ENCODE results near the gene NMRAL1.

NMRAL1 gene

DNA sequence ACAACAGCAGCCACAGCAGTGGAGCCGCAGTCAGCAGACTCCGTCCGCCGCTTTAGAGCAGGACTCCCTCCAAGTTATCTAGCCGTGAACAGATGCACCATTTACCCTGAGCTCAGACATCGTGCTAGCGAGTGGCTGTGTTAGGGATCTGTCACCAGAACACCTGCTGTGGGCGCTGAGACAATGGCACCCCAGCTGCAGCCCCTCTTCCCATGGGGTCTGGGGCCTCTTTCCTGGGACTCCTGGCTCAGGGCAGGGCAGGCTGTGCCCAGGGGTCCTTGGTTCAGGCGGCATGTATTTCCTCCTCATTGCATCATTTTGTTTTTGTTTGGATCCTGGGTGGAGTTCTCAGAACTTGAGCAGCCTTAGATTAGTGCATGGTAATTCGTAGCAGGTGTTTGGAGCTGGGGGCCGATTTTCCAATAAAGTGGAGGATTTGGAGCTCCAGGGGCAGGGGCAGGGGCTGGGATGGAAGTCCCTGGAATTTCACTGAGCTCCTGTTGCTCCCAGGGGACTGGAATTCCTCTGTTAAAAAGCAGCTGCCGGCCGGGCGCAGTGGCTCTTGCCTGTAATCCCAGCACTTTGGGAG lies 23.4 kb downstream of the NMRAL1 start:
- H3K27me3 ChIP-seq (ENCODE audit: insufficient read depth, low read length), result no peaks in the 10 kb centered on the region
- H3K4me1 ChIP-seq (ENCODE audit: insufficient read depth, low read length, severe bottlenecking), result no peaks in the 10 kb centered on the region
- no peaks in the 10 kb centered on the region for H3K9me2 ChIP-seq (ENCODE audit: low read depth, low read length)
- no peaks in the 10 kb centered on the region for H4K20me1 ChIP-seq (ENCODE audit: insufficient read depth, low read length)
- no peak overlapping the region for H2AFZ ChIP-seq (ENCODE audit: low read length)
- H3K9ac ChIP-seq (ENCODE audit: low read length), result no peak overlapping the region
- H3K27ac ChIP-seq (ENCODE audit: low read depth, low read length, poor library complexity, severe bottlenecking), result no peak overlapping the region
- peaks cover 92% of the 10 kb centered on the region for H3K36me3 ChIP-seq (ENCODE audit: insufficient read depth, low read length)
- no peaks in the 10 kb centered on the region for H3F3A ChIP-seq (ENCODE audit: insufficient read depth, low read length)
- H3K4me3 ChIP-seq (ENCODE audit: low read depth, low read length, poor library complexity, severe bottlenecking), result no peak overlapping the region
- no peaks in the 10 kb centered on the region for H3K9me3 ChIP-seq (ENCODE audit: low read length)
- TF ChIP-seq EZH2 (IDR thresholded peaks at IDR 0.05; ENCODE audit: borderline replicate concordance, low read length), result no peak
- TF ChIP-seq, protein P1, sequence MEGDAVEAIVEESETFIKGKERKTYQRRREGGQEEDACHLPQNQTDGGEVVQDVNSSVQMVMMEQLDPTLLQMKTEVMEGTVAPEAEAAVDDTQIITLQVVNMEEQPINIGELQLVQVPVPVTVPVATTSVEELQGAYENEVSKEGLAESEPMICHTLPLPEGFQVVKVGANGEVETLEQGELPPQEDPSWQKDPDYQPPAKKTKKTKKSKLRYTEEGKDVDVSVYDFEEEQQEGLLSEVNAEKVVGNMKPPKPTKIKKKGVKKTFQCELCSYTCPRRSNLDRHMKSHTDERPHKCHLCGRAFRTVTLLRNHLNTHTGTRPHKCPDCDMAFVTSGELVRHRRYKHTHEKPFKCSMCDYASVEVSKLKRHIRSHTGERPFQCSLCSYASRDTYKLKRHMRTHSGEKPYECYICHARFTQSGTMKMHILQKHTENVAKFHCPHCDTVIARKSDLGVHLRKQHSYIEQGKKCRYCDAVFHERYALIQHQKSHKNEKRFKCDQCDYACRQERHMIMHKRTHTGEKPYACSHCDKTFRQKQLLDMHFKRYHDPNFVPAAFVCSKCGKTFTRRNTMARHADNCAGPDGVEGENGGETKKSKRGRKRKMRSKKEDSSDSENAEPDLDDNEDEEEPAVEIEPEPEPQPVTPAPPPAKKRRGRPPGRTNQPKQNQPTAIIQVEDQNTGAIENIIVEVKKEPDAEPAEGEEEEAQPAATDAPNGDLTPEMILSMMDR (IDR thresholded peaks at IDR 0.05; ENCODE audit: low read length), result no peak
- H3K79me2 ChIP-seq (ENCODE audit: insufficient read depth, low read length), result no peaks in the 10 kb centered on the region
- H3K4me2 ChIP-seq (ENCODE audit: low read length), result no peak overlapping the region

DNA sequence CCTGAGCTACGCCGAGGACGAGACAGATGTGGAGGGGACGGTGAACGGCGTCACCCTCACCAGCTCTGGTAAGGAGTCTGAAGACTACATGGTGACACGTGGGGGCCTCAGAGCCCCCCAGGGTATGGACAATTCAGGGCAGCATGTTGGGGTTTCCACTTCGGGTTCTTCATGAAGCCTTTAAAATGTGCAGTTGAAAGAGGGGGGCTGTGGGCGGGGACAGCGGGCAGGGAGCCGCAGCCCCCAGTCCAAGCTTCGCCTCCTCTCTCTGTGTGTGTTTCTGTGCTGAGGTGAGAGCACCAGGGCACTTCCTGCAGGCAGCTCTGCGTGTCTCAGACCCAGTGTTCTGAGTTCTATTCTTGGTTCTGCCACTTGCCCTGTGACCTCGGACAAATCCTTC lies 24.0 kb downstream of the NMRAL1 start:
- no peaks in the 10 kb centered on the region for H3K27me3 ChIP-seq (ENCODE audit: insufficient read depth, low read length)
- no peak for TF ChIP-seq EZH2 (IDR thresholded peaks at IDR 0.05; ENCODE audit: borderline replicate concordance, low read length)
- TF ChIP-seq, protein P1 (IDR thresholded peaks at IDR 0.05; ENCODE audit: low read length), result no peak
- H3F3A ChIP-seq (ENCODE audit: insufficient read depth, low read length), result no peaks in the 10 kb centered on the region
- H3K9me2 ChIP-seq (ENCODE audit: low read depth, low read length), result no peaks in the 10 kb centered on the region
- H3K4me3 ChIP-seq (ENCODE audit: low read depth, low read length, poor library complexity, severe bottlenecking), result no peak overlapping the region
- no peak overlapping the region for H3K9ac ChIP-seq (ENCODE audit: low read length)
- no peak overlapping the region for H2AFZ ChIP-seq (ENCODE audit: low read length)
- H3K9me3 ChIP-seq (ENCODE audit: low read length), result no peaks in the 10 kb centered on the region
- H3K4me1 ChIP-seq (ENCODE audit: insufficient read depth, low read length, severe bottlenecking), result no peaks in the 10 kb centered on the region
- H3K36me3 ChIP-seq (ENCODE audit: insufficient read depth, low read length), result peaks cover 89% of the 10 kb centered on the region
- no peaks in the 10 kb centered on the region for H3K79me2 ChIP-seq (ENCODE audit: insufficient read depth, low read length)
- no peak overlapping the region for H3K4me2 ChIP-seq (ENCODE audit: low read length)
- no peaks in the 10 kb centered on the region for H4K20me1 ChIP-seq (ENCODE audit: insufficient read depth, low read length)
- no peak overlapping the region for H3K27ac ChIP-seq (ENCODE audit: low read depth, low read length, poor library complexity, severe bottlenecking)

DNA sequence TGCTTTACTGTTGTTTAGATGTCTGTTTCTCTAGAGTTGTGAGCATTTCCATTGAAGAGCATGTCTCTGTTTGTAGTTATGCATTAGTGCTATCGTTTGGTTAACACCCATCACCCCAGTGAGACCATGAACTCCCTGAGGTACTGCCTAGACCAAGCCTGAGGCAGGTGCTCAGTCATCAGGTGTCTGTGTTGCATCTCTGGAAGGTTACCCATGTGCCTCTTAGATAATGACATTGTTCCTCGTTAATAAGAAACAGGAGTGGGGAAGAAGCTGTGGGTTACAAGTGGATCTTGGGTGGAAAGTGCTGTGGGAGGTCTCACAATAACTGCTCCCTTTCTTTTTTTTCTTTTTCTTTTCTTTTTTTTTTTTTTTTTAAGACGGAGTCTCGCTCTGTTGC lies 30.4 kb downstream of the NMRAL1 start:
- Histone ChIP-seq H3K9me2 (ENCODE audit: low read depth, low read length) (no peaks in the 10 kb centered on the region), H3K79me2 (ENCODE audit: insufficient read depth, low read length) (no peaks in the 10 kb centered on the region), H3F3A (ENCODE audit: insufficient read depth, low read length) (no peaks in the 10 kb centered on the region), H2AFZ (ENCODE audit: low read length) (no peak overlapping the region), H3K4me2 (ENCODE audit: low read length) (no peak overlapping the region), H3K9me3 (ENCODE audit: low read length) (no peaks in the 10 kb centered on the region), H3K27me3 (ENCODE audit: insufficient read depth, low read length) (no peaks in the 10 kb centered on the region), H3K4me1 (ENCODE audit: insufficient read depth, low read length, severe bottlenecking) (no peaks in the 10 kb centered on the region), H3K36me3 (ENCODE audit: insufficient read depth, low read length) (peaks cover 95% of the 10 kb centered on the region), H3K9ac (ENCODE audit: low read length) (no peak overlapping the region), H4K20me1 (ENCODE audit: insufficient read depth, low read length) (no peaks in the 10 kb centered on the region), H3K4me3 (ENCODE audit: low read depth, low read length, poor library complexity, severe bottlenecking) (no peak overlapping the region), H3K27ac (ENCODE audit: low read depth, low read length, poor library complexity, severe bottlenecking) (no peak overlapping the region)
- no peak for TF ChIP-seq EZH2 (IDR thresholded peaks at IDR 0.05; ENCODE audit: borderline replicate concordance, low read length)
- TF ChIP-seq, protein P1 (IDR thresholded peaks at IDR 0.05; ENCODE audit: low read length), result no peak

All from OCI-LY1 (cell line).